ENCODE measurements around the gene PTPN2. TPM values are rescaled to one million over a fixed set of nuclear protein-coding genes. Genes with fewer than 3 reads are reported as not detected.

PTPN2 gene
- total RNA-seq, 2 donors from 2014 or later: 47.3 to 48.5 TPM

DNA sequence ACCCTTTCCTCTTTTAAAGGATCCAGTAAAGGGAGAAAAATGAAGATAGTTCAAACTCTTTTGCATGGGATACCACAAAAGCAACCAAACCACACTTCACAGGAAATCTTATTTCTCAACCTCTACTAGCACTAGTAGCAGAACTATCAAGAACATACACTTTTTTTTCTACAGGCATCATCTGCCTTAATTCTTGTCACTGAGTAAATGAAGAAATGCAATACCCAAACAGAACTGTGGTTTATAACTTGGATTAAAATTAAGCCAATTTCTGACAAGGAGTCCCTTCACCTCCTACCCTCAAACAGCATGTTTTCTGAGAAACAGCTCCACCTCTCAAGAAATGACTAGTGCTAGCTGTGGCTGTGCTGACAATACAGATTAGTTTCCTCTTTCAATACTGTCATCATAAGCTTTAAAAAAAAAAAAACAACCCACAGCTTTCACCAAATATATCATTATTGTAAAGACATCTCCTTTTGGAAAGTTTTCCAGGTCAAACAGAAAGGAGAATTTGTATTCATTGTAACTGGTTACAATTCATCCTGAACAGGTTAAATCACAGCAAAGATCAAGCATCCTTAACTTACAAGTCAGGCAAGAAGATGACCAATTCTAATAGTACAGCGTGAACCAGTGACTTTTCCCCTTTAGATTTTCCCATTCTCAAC, 44.4 kb downstream of the PTPN2 start:
- no peak overlapping the region for H3K27ac Mint-ChIP-seq
- peaks cover 16% of the 10 kb centered on the region for H3K36me3 ChIP-seq (ENCODE audit: control insufficient read depth, insufficient read depth, low read length)
- peaks cover 7% of the 10 kb centered on the region for H3K36me3 Mint-ChIP-seq (ENCODE audit: low read depth)
- no peaks in the 10 kb centered on the region for H3K27me3 ChIP-seq (ENCODE audit: control insufficient read depth, insufficient read depth, low read length, poor library complexity, severe bottlenecking)
- no peak overlapping the region for H3K4me3 Mint-ChIP-seq
- H3K9me3 ChIP-seq (ENCODE audit: control insufficient read depth, low read length): no peaks in the 10 kb centered on the region
- H3K4me1 ChIP-seq (ENCODE audit: control insufficient read depth, insufficient read depth, low read length): peaks cover 6% of the 10 kb centered on the region
- H3K9ac ChIP-seq (ENCODE audit: extremely low read depth, low read length, poor library complexity, severe bottlenecking): no peak overlapping the region
- 73 to 100% methylated on average over 1 of the region's 1 CpG for WGBS, 2 experiments (ENCODE audit: insufficient coverage in 1 of 2, insufficient read length in 1 of 2)
- no peaks in the 10 kb centered on the region for H3K9me3 Mint-ChIP-seq
- H3K4me3 ChIP-seq (ENCODE audit: low read length): no peak overlapping the region
- TF ChIP-seq CTCF (conservative IDR thresholded peaks at IDR 0.05): no peak
- H3K4me1 Mint-ChIP-seq: peaks cover 9% of the 10 kb centered on the region
- no peaks in the 10 kb centered on the region for H3K27me3 Mint-ChIP-seq (ENCODE audit: insufficient read depth)
- no peak for DNase-seq
- H3K27ac ChIP-seq (ENCODE audit: low read depth, low read length): no peak overlapping the region

- no peaks in the 10 kb centered on the region for H3K9me3 Mint-ChIP-seq
- no peaks in the 10 kb centered on the region for H3K27me3 ChIP-seq (ENCODE audit: control insufficient read depth, insufficient read depth, low read length, poor library complexity, severe bottlenecking)
- no peak overlapping the region for H3K27ac Mint-ChIP-seq
- peaks cover 9% of the 10 kb centered on the region for H3K4me1 Mint-ChIP-seq
- H3K27me3 Mint-ChIP-seq (ENCODE audit: insufficient read depth): no peaks in the 10 kb centered on the region
- WGBS, 2 experiments (ENCODE audit: insufficient coverage in 1 of 2, insufficient read length in 1 of 2): 93 to 94% methylated on average over 2 of the region's 2 CpGs
- peaks cover 10% of the 10 kb centered on the region for H3K36me3 Mint-ChIP-seq (ENCODE audit: low read depth)
- no peak overlapping the region for H3K4me3 Mint-ChIP-seq
- no peak overlapping the region for H3K27ac ChIP-seq (ENCODE audit: low read depth, low read length)
- H3K4me1 ChIP-seq (ENCODE audit: control insufficient read depth, insufficient read depth, low read length): peaks cover 6% of the 10 kb centered on the region
- H3K36me3 ChIP-seq (ENCODE audit: control insufficient read depth, insufficient read depth, low read length): peaks cover 19% of the 10 kb centered on the region
- no peak overlapping the region for H3K4me3 ChIP-seq (ENCODE audit: low read length)
- no peak overlapping the region for H3K9ac ChIP-seq (ENCODE audit: extremely low read depth, low read length, poor library complexity, severe bottlenecking)
- no peak for TF ChIP-seq CTCF (conservative IDR thresholded peaks at IDR 0.05)
- no peaks in the 10 kb centered on the region for H3K9me3 ChIP-seq (ENCODE audit: control insufficient read depth, low read length)
- no peak for DNase-seq
Observed at GRCh38 chr18:12839057-12839525, 44.9 kb downstream of the PTPN2 start.

DNA sequence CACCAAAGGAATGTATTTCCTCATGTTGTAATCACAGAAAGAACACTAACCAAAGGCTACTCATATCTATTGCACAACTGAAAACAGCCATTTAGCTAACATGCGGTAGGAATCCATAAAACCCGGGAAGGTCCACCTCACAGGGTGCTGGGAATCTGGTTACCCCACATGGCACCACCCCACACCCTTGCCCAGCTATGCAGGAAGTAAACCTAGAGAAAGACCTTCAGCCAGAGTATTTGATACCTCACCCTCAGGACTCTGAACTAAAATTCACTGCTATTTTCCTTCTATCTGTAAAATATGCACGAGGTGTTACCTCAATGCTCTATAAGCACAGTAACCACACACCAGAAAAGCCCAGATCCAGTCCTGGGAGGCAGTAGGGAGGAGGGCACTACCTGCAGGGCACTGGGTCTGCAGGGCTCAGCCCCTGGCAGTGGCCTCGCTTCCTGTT, 45.8 kb downstream of the PTPN2 start:
- H3K27me3 Mint-ChIP-seq (ENCODE audit: insufficient read depth): no peaks in the 10 kb centered on the region
- H3K36me3 Mint-ChIP-seq (ENCODE audit: low read depth): peaks cover 16% of the 10 kb centered on the region
- no peak overlapping the region for H3K9ac ChIP-seq (ENCODE audit: extremely low read depth, low read length, poor library complexity, severe bottlenecking)
- no peaks in the 10 kb centered on the region for H3K9me3 Mint-ChIP-seq
- peaks cover 9% of the 10 kb centered on the region for H3K4me1 Mint-ChIP-seq
- peaks cover 26% of the 10 kb centered on the region for H3K36me3 ChIP-seq (ENCODE audit: control insufficient read depth, insufficient read depth, low read length)
- H3K27ac Mint-ChIP-seq: peak overlapping the region; percentile 56
- no peak overlapping the region for H3K27ac ChIP-seq (ENCODE audit: low read depth, low read length)
- H3K9me3 ChIP-seq (ENCODE audit: control insufficient read depth, low read length): no peaks in the 10 kb centered on the region
- no peaks in the 10 kb centered on the region for H3K27me3 ChIP-seq (ENCODE audit: control insufficient read depth, insufficient read depth, low read length, poor library complexity, severe bottlenecking)
- TF ChIP-seq CTCF (conservative IDR thresholded peaks at IDR 0.05): no peak
- WGBS, 2 experiments (ENCODE audit: insufficient coverage in 1 of 2, insufficient read length in 1 of 2): 81% methylated on average over 2 to 4 of the region's 4 CpGs
- peak; percentile 51 for DNase-seq
- H3K4me3 ChIP-seq (ENCODE audit: low read length): no peak overlapping the region
- H3K4me1 ChIP-seq (ENCODE audit: control insufficient read depth, insufficient read depth, low read length): peaks cover 3% of the 10 kb centered on the region
- no peak overlapping the region for H3K4me3 Mint-ChIP-seq
